ENCODE data around the gene FNBP1L.

DNA sequence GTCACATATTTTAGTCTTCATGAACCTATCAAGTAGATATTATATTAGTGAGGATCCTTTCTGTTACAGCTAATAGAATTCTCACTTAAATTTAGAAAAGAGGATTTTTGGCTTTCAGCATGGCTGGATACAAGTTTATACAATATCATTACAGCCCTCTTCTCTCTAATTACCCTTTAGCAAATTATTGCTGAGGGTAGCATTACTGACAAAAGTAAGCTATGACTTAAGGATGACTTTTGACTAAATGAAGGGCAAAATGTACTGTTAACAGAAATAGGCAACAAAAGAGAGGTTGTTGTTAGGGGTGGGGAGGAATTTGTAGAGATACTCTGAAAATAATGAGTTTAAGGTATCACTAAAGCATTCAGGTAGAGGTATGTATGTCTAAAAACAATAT, 85.8 kb downstream of the FNBP1L start:
- TF ChIP-seq, protein P1, sequence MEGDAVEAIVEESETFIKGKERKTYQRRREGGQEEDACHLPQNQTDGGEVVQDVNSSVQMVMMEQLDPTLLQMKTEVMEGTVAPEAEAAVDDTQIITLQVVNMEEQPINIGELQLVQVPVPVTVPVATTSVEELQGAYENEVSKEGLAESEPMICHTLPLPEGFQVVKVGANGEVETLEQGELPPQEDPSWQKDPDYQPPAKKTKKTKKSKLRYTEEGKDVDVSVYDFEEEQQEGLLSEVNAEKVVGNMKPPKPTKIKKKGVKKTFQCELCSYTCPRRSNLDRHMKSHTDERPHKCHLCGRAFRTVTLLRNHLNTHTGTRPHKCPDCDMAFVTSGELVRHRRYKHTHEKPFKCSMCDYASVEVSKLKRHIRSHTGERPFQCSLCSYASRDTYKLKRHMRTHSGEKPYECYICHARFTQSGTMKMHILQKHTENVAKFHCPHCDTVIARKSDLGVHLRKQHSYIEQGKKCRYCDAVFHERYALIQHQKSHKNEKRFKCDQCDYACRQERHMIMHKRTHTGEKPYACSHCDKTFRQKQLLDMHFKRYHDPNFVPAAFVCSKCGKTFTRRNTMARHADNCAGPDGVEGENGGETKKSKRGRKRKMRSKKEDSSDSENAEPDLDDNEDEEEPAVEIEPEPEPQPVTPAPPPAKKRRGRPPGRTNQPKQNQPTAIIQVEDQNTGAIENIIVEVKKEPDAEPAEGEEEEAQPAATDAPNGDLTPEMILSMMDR (conservative IDR thresholded peaks at IDR 0.05), result no peak
- TF ChIP-seq ZFX (IDR thresholded peaks at IDR 0.05), result no peak

Data from C4-2B (cell line).